Measurements from ENCODE around the gene ZNF385B. TPM values are rescaled to one million over a fixed set of nuclear protein-coding genes. Genes with fewer than 3 reads are reported as not detected.
"Not testable (repeated sequence)": the region's sequence is repeated elsewhere in the genome, so short reads cannot be mapped to it uniquely, and the experiment has no call there.

Gene ZNF385B
- total RNA-seq, 1 donor from 2014 or later, result 1.0 TPM

GRCh38 chr2:179470992-179471391, 390.4 kb downstream of the ZNF385B start:
- H3K4me1 ChIP-seq (ENCODE audit: control insufficient read depth in 3 of 3, insufficient read depth in 3 of 3, low read length in 3 of 3), result no peaks in the 10 kb centered on the region
- no peak overlapping the region for H3K9ac ChIP-seq (ENCODE audit: low read depth in 1 of 3, low read length in 3 of 3)
- H3K27me3 ChIP-seq (ENCODE audit: control insufficient read depth in 3 of 3, insufficient read depth in 3 of 3, low read length in 3 of 3), result no peaks in the 10 kb centered on the region

DNA sequence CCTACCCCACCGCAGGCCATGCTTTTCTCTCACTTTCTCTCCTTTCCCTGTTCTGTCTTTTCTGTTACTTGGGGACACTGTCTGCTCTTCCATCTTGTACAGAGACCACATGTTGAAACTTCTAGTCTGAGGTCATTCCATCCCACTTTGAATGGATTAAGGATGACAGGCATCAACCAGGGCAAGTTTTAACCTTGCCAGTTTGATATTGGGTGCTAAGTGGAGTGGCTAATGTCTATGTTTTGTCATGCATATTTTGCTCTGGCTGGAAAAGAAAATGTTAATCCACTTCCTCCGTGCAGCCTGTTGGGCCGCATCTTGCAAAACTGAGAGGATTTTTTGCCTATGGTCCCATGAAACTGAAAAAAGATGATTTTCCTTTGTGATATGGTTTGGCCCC, 391.3 kb downstream of the ZNF385B start:
- Histone ChIP-seq H3K4me3 (ENCODE audit: low read length in 3 of 3) (no peak overlapping the region), H3K9me3 (ENCODE audit: control insufficient read depth in 3 of 3, low read length in 3 of 3) (no peaks in the 10 kb centered on the region), H3K27ac (ENCODE audit: low read depth, low read length) (no peak overlapping the region), H3K36me3 (ENCODE audit: control insufficient read depth in 3 of 3, insufficient read depth in 3 of 3, low read length in 3 of 3) (no peaks in the 10 kb centered on the region), H3K4me1 (ENCODE audit: control insufficient read depth in 3 of 3, insufficient read depth in 3 of 3, low read length in 3 of 3) (no peaks in the 10 kb centered on the region), H3K27me3 (ENCODE audit: control insufficient read depth in 3 of 3, insufficient read depth in 3 of 3, low read length in 3 of 3) (no peaks in the 10 kb centered on the region), H3K9ac (ENCODE audit: low read depth in 1 of 3, low read length in 3 of 3) (no peak overlapping the region)

More at GRCh38 chr2:179470992-179471391, 390.4 kb downstream of the ZNF385B start:
- Histone ChIP-seq H3K9me3 (ENCODE audit: control insufficient read depth in 3 of 3, low read length in 3 of 3) (no peaks in the 10 kb centered on the region), H3K4me3 (ENCODE audit: low read length in 3 of 3) (no peak overlapping the region), H3K36me3 (ENCODE audit: control insufficient read depth in 3 of 3, insufficient read depth in 3 of 3, low read length in 3 of 3) (no peaks in the 10 kb centered on the region), H3K27ac (ENCODE audit: low read depth, low read length) (no peak overlapping the region)

- Histone ChIP-seq H3K4me1 (ENCODE audit: control insufficient read depth in 3 of 3, insufficient read depth in 3 of 3, low read length in 3 of 3) (no peaks in the 10 kb centered on the region), H3K9ac (ENCODE audit: low read depth in 1 of 3, low read length in 3 of 3) (no peak overlapping the region), H3K36me3 (ENCODE audit: control insufficient read depth in 3 of 3, insufficient read depth in 3 of 3, low read length in 3 of 3) (no peaks in the 10 kb centered on the region), H3K27ac (ENCODE audit: low read depth, low read length) (no peak overlapping the region), H3K27me3 (ENCODE audit: control insufficient read depth in 3 of 3, insufficient read depth in 3 of 3, low read length in 3 of 3) (no peaks in the 10 kb centered on the region), H3K4me3 (ENCODE audit: low read length in 3 of 3) (no peak overlapping the region), H3K9me3 (ENCODE audit: control insufficient read depth in 3 of 3, low read length in 3 of 3) (peaks cover 0 to 3% (median 2%) of the 10 kb centered on the region in 3 donors)
Observed at GRCh38 chr2:179467960-179468359, 393.5 kb downstream of the ZNF385B start.

GRCh38 chr2:179467111-179467510, 394.3 kb downstream of the ZNF385B start:
- H3K27me3 ChIP-seq (ENCODE audit: control insufficient read depth in 3 of 3, insufficient read depth in 3 of 3, low read length in 3 of 3), result no peaks in the 10 kb centered on the region
- H3K4me3 ChIP-seq (ENCODE audit: low read length in 3 of 3), result no peak overlapping the region
- no peaks in the 10 kb centered on the region for H3K36me3 ChIP-seq (ENCODE audit: control insufficient read depth in 3 of 3, insufficient read depth in 3 of 3, low read length in 3 of 3)
- H3K9me3 ChIP-seq (ENCODE audit: control insufficient read depth in 3 of 3, low read length in 3 of 3), result peaks cover 0 to 3% (median 2%) of the 10 kb centered on the region in 3 donors
- no peak overlapping the region for H3K27ac ChIP-seq (ENCODE audit: low read depth, low read length)
- H3K9ac ChIP-seq (ENCODE audit: low read depth in 1 of 3, low read length in 3 of 3), result no peak overlapping the region
- H3K4me1 ChIP-seq (ENCODE audit: control insufficient read depth in 3 of 3, insufficient read depth in 3 of 3, low read length in 3 of 3), result no peaks in the 10 kb centered on the region

- Histone ChIP-seq H3K36me3 (ENCODE audit: control insufficient read depth in 3 of 3, insufficient read depth in 3 of 3, low read length in 3 of 3) (no peaks in the 10 kb centered on the region), H3K27me3 (ENCODE audit: control insufficient read depth in 3 of 3, insufficient read depth in 3 of 3, low read length in 3 of 3) (no peaks in the 10 kb centered on the region), H3K4me3 (ENCODE audit: low read length in 3 of 3) (no peak overlapping the region), H3K9me3 (ENCODE audit: control insufficient read depth in 3 of 3, low read length in 3 of 3) (peaks cover 0 to 3% (median 2%) of the 10 kb centered on the region in 3 donors), H3K9ac (ENCODE audit: low read depth in 1 of 3, low read length in 3 of 3) (no peak overlapping the region), H3K4me1 (ENCODE audit: control insufficient read depth in 3 of 3, insufficient read depth in 3 of 3, low read length in 3 of 3) (no peaks in the 10 kb centered on the region), H3K27ac (ENCODE audit: low read depth, low read length) (no peak overlapping the region)
Observed at GRCh38 chr2:179461420-179461819, 400.0 kb downstream of the ZNF385B start.

GRCh38 chr2:179460181-179460929, 401.1 kb downstream of the ZNF385B start:
- Histone ChIP-seq H3K27ac (ENCODE audit: low read depth, low read length) (no peak overlapping the region), H3K27me3 (ENCODE audit: control insufficient read depth in 3 of 3, insufficient read depth in 3 of 3, low read length in 3 of 3) (no peaks in the 10 kb centered on the region), H3K9ac (ENCODE audit: low read depth in 1 of 3, low read length in 3 of 3) (no peak overlapping the region), H3K4me3 (ENCODE audit: low read length in 3 of 3) (no peak overlapping the region), H3K4me1 (ENCODE audit: control insufficient read depth in 3 of 3, insufficient read depth in 3 of 3, low read length in 3 of 3) (no peaks in the 10 kb centered on the region), H3K36me3 (ENCODE audit: control insufficient read depth in 3 of 3, insufficient read depth in 3 of 3, low read length in 3 of 3) (no peaks in the 10 kb centered on the region), H3K9me3 (ENCODE audit: control insufficient read depth in 3 of 3, low read length in 3 of 3) (peaks cover 0 to 3% (median 2%) of the 10 kb centered on the region in 3 donors)

DNA sequence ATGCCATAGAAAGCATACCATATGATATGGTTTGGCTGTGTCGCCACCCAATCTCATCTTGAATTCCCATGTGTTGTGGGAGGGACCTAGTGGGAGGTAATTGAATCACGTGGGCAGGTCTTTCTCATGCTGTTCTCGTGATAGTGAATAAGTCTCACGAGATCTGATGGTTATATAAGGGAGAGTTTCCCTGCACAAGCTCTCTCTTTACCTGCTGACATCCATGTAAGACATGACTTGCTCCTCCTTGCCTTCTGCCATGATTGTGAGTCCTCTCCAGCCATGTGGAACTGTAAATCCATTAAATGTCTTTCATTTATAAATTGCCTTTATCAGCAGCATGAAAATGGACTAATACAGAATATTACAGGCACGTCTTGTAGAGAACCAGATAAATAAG, 403.3 kb downstream of the ZNF385B start:
- H3K36me3 ChIP-seq (ENCODE audit: control insufficient read depth in 3 of 3, insufficient read depth in 3 of 3, low read length in 3 of 3), result not testable (repeated sequence)

GRCh38 chr2:179455824-179456223, 405.6 kb downstream of the ZNF385B start:
- Histone ChIP-seq H3K27me3 (ENCODE audit: control insufficient read depth in 3 of 3, insufficient read depth in 3 of 3, low read length in 3 of 3) (no peaks in the 10 kb centered on the region), H3K9me3 (ENCODE audit: control insufficient read depth in 3 of 3, low read length in 3 of 3) (no peaks in the 10 kb centered on the region), H3K4me3 (ENCODE audit: low read length in 3 of 3) (no peak overlapping the region), H3K9ac (ENCODE audit: low read depth in 1 of 3, low read length in 3 of 3) (no peak overlapping the region), H3K27ac (ENCODE audit: low read depth, low read length) (no peak overlapping the region), H3K4me1 (ENCODE audit: control insufficient read depth in 3 of 3, insufficient read depth in 3 of 3, low read length in 3 of 3) (no peaks in the 10 kb centered on the region), H3K36me3 (ENCODE audit: control insufficient read depth in 3 of 3, insufficient read depth in 3 of 3, low read length in 3 of 3) (no peaks in the 10 kb centered on the region)

More for the DNA sequence above, 403.3 kb downstream of the ZNF385B start:
- not testable (repeated sequence) for H3K9ac ChIP-seq (ENCODE audit: low read depth in 1 of 3, low read length in 3 of 3); H3K27ac ChIP-seq (ENCODE audit: low read depth, low read length); H3K27me3 ChIP-seq (ENCODE audit: control insufficient read depth in 3 of 3, insufficient read depth in 3 of 3, low read length in 3 of 3); H3K4me1 ChIP-seq (ENCODE audit: control insufficient read depth in 3 of 3, insufficient read depth in 3 of 3, low read length in 3 of 3); H3K9me3 ChIP-seq (ENCODE audit: control insufficient read depth in 3 of 3, low read length in 3 of 3); H3K4me3 ChIP-seq (ENCODE audit: low read length in 3 of 3)

DNA sequence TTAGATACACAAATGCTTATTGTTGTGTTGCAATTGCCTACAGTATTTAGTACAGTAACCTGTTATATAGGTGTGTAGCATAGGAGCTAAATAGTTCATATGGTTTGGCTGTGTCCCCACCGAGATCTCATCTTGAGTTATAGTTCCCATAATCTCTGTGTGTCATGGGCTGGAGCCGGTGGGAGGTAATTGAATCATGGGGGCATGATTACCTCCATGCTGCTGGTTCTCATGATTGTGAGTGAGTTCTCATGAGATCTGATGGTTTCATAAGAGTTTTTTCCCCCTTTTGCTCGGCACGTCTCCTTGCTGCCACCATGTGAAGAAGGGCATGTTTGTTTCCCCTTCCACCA, 406.3 kb downstream of the ZNF385B start:
- no peaks in the 10 kb centered on the region for H3K4me1 ChIP-seq (ENCODE audit: control insufficient read depth in 3 of 3, insufficient read depth in 3 of 3, low read length in 3 of 3)
- H3K4me3 ChIP-seq (ENCODE audit: low read length in 3 of 3), result no peak overlapping the region
- H3K27ac ChIP-seq (ENCODE audit: low read depth, low read length), result no peak overlapping the region
- H3K9ac ChIP-seq (ENCODE audit: low read depth in 1 of 3, low read length in 3 of 3), result no peak overlapping the region
- H3K36me3 ChIP-seq (ENCODE audit: control insufficient read depth in 3 of 3, insufficient read depth in 3 of 3, low read length in 3 of 3), result no peaks in the 10 kb centered on the region
- H3K27me3 ChIP-seq (ENCODE audit: control insufficient read depth in 3 of 3, insufficient read depth in 3 of 3, low read length in 3 of 3), result no peaks in the 10 kb centered on the region
- no peaks in the 10 kb centered on the region for H3K9me3 ChIP-seq (ENCODE audit: control insufficient read depth in 3 of 3, low read length in 3 of 3)

DNA sequence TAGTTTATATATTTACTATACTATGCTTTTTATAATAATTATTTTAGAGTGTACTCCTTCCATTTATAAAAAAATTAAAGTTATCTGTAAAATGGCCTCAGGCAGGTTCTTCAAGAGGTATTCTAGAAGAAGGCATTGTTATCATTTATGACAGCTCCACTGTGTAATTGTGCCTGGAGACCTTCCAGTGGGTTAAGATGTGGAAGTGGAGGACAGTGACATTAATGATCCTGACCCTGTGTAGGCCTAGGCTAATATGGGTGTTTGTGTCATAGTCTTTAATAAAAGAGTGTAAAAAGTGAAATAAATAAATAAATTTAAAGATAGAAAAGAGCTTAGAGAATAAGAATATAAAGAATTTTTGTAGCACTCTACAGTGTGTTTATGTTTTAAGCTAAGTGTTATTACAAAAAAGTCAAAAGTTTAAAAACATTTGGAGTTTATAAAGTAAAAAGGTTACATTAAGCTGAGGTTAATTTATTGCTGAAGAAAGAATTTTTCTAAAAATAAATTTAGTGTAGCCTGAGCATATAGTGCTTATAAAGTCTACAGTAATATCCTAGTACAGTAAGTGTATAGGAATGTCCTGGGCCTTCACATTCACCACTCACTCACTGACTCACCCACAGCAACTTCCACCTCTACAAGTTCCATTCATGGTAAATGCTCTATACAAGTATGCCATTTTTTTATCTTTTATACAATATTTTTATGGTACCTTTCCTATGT, 406.8 kb downstream of the ZNF385B start:
- H3K27me3 ChIP-seq (ENCODE audit: control insufficient read depth in 3 of 3, insufficient read depth in 3 of 3, low read length in 3 of 3), result no peaks in the 10 kb centered on the region
- no peak overlapping the region for H3K9ac ChIP-seq (ENCODE audit: low read depth in 1 of 3, low read length in 3 of 3)
- no peaks in the 10 kb centered on the region for H3K9me3 ChIP-seq (ENCODE audit: control insufficient read depth in 3 of 3, low read length in 3 of 3)
- H3K4me1 ChIP-seq (ENCODE audit: control insufficient read depth in 3 of 3, insufficient read depth in 3 of 3, low read length in 3 of 3), result no peaks in the 10 kb centered on the region
- H3K36me3 ChIP-seq (ENCODE audit: control insufficient read depth in 3 of 3, insufficient read depth in 3 of 3, low read length in 3 of 3), result no peaks in the 10 kb centered on the region
- no peak overlapping the region for H3K4me3 ChIP-seq (ENCODE audit: low read length in 3 of 3)
- H3K27ac ChIP-seq (ENCODE audit: low read depth, low read length), result no peak overlapping the region
